IMR-90 (cell line): ENCODE measurements around the gene NET1. TPM values are rescaled to one million over a fixed set of nuclear protein-coding genes. Genes with fewer than 3 reads are reported as not detected.

ENCODE experiments used
- ATAC-seq: fragments of 200-7000 bp; cut with Tn5 transposase; 2 replicates; pipeline ENCODE4 v1.9.1; 2020; ENCODE audit warnings: low read depth, mild to moderate bottlenecking, moderate library complexity
- BruUV-seq: library from RNA; stranded (reverse); fragments of 400-500 nt; replicated peaks from 2 replicates; lab custom pipeline; 2021; lab: Mats Ljungman, UMichigan
- CTCF ChIA-PET: fragments of 300-600 bp; formaldehyde crosslinking; extraction: SDS; loops from one replicate; lab custom pipeline; 2021; ENCODE audit warnings: antibody characterized with exemption; lab: Yijun Ruan, JAX
- POLR2A ChIA-PET: fragments of 300-600 bp; sonication (Branson Sonifier 250); formaldehyde crosslinking; loops from one replicate; lab custom pipeline; 2022; ENCODE audit warnings: antibody characterized with exemption; ENCODE audit not compliant: unreplicated experiment; lab: Charles Lee
- DNase-seq: peaks from one replicate; pipeline ENCODE4 v3.0.0; 2013
- H2AFZ ChIP-seq: replicated peaks from 2 replicates; pipeline ENCODE3; 2013; ENCODE audit warnings: low read length, mild to moderate bottlenecking; ENCODE audit not compliant: poor library complexity
- H2AK5ac ChIP-seq: 2 replicates; pipeline ENCODE4 v1.6.1; 2013; ENCODE audit warnings: low read depth, low read length, inconsistent platforms
- H2AK9ac ChIP-seq: replicated peaks from 2 replicates; pipeline ENCODE3; 2013; ENCODE audit warnings: mild to moderate bottlenecking, low read depth, low read length, moderate library complexity; ENCODE audit not compliant: poor library complexity
- H2BK120ac ChIP-seq: 2 replicates; pipeline ENCODE4 v1.6.1; 2013; ENCODE audit warnings: low read depth, low read length, inconsistent platforms
- H2BK15ac ChIP-seq: 3 replicates; pipeline ENCODE4 v1.6.1; 2013; ENCODE audit warnings: low read depth, low read length, inconsistent platforms
- H2BK20ac ChIP-seq: 2 replicates; pipeline ENCODE4 v1.6.1; 2013; ENCODE audit warnings: low read depth, mild to moderate bottlenecking, inconsistent platforms, low read length, moderate library complexity
- H2BK5ac ChIP-seq: 2 replicates; pipeline ENCODE4 v1.6.1; 2013; ENCODE audit warnings: mild to moderate bottlenecking, low read depth, low read length, inconsistent platforms; ENCODE audit not compliant: poor library complexity, severe bottlenecking
- H3K14ac ChIP-seq: replicated peaks from 2 replicates; pipeline ENCODE4 v1.6.1; 2013; ENCODE audit warnings: low read depth, low read length, inconsistent platforms
- H3K18ac ChIP-seq: 2 replicates; pipeline ENCODE4 v1.6.1; 2013; ENCODE audit warnings: low read depth, low read length, control low read depth
- H3K23ac ChIP-seq: 2 replicates; pipeline ENCODE4 v1.6.1; 2013; ENCODE audit warnings: low read depth, low read length, inconsistent platforms
- H3K27ac ChIP-seq: 2 replicates; pipeline ENCODE4 v1.5.1; 2013; ENCODE audit warnings: mild to moderate bottlenecking, control low read depth, low read length; ENCODE audit not compliant: insufficient read depth
- H3K27me3 ChIP-seq: 2 replicates; pipeline ENCODE4 v1.6.1; 2013; ENCODE audit warnings: low read length; ENCODE audit not compliant: control insufficient read depth, insufficient read depth
- H3K36me3 ChIP-seq: 2 replicates; pipeline ENCODE4 v1.6.1; 2013; ENCODE audit warnings: low read length, mixed read lengths; ENCODE audit not compliant: control insufficient read depth, insufficient read depth
- H3K4ac ChIP-seq: 2 replicates; pipeline ENCODE4 v1.6.1; 2013; ENCODE audit warnings: low read depth, low read length, inconsistent platforms
- H3K4me1 ChIP-seq: 2 replicates; pipeline ENCODE4 v1.6.1; 2013; ENCODE audit warnings: low read length, mixed read lengths; ENCODE audit not compliant: control insufficient read depth, insufficient read depth
- H3K4me2 ChIP-seq: 2 replicates; pipeline ENCODE4 v1.6.1; 2013; ENCODE audit warnings: low read depth, mild to moderate bottlenecking, control low read depth, low read length, moderate library complexity
- H3K4me3 ChIP-seq: 2 replicates; pipeline ENCODE4 v1.5.1; 2013; ENCODE audit warnings: low read depth, mild to moderate bottlenecking, control low read depth, low read length, moderate library complexity; ENCODE audit not compliant: insufficient read depth
- H3K56ac ChIP-seq: 2 replicates; pipeline ENCODE4 v1.6.1; 2013; ENCODE audit warnings: low read length, inconsistent platforms; ENCODE audit not compliant: insufficient read depth; ENCODE audit errors: extremely low read depth
- H3K79me1 ChIP-seq, 2 experiments: 2 replicates each; pipeline ENCODE4 v1.6.1; 2013; ENCODE audit warnings: low read length in 2 of 2, inconsistent platforms in 1 of 2, low read depth in 1 of 2
- H3K9ac ChIP-seq: 2 replicates; pipeline ENCODE4 v1.6.1; 2013; ENCODE audit warnings: low read depth, low read length, control low read depth
- H3K9me1 ChIP-seq: 2 replicates; pipeline ENCODE4 v1.6.1; 2013; ENCODE audit warnings: low read length, inconsistent platforms; ENCODE audit not compliant: insufficient read depth
- H3K9me3 ChIP-seq: 2 replicates; pipeline ENCODE4 v1.6.1; 2013; ENCODE audit warnings: low read length; ENCODE audit not compliant: control insufficient read depth, insufficient read depth
- H4K20me1 ChIP-seq: 2 replicates; pipeline ENCODE4 v1.6.1; 2013; ENCODE audit warnings: low read length, inconsistent platforms; ENCODE audit not compliant: insufficient read depth
- H4K5ac ChIP-seq: 2 replicates; pipeline ENCODE4 v1.6.1; 2013; ENCODE audit warnings: mild to moderate bottlenecking, low read depth, low read length, control low read depth
- H4K8ac ChIP-seq, 2 experiments: 2 replicates each; pipeline ENCODE4 v1.6.1; 2013; ENCODE audit warnings: low read depth in 2 of 2, low read length in 2 of 2, control low read depth in 1 of 2, inconsistent platforms in 1 of 2
- H4K91ac ChIP-seq: 2 replicates; pipeline ENCODE4 v1.6.1; 2013; ENCODE audit warnings: low read depth, low read length, inconsistent platforms; ENCODE audit not compliant: insufficient read depth
- BHLHE40 ChIP-seq: fragments of 150-350 bp; IDR thresholded peaks from 2 replicates; pipeline ENCODE4 v1.6.1; 2016; ENCODE audit warnings: mild to moderate bottlenecking, low read depth, low read length
- CEBPB ChIP-seq: IDR thresholded peaks from 2 replicates; pipeline ENCODE4 v1.6.1; 2012; ENCODE audit warnings: low read depth, low read length, improper control_type of control experiment
- CTCF ChIP-seq: conservative IDR thresholded peaks from 2 replicates; pipeline ENCODE4 v1.5.1; 2012; ENCODE audit warnings: mild to moderate bottlenecking, low read depth, low read length, improper control_type of control experiment
- MXI1 ChIP-seq: IDR thresholded peaks from 2 replicates; pipeline ENCODE4 v1.6.1; 2012; ENCODE audit warnings: low read depth, mild to moderate bottlenecking, low read length, moderate library complexity, borderline replicate concordance
- RAD21 ChIP-seq: IDR thresholded peaks from 2 replicates; pipeline ENCODE4 v1.6.1; 2012; ENCODE audit warnings: low read length, improper control_type of control experiment
- RFX5 ChIP-seq: IDR thresholded peaks from 2 replicates; pipeline ENCODE4 v1.8.0; 2012; ENCODE audit warnings: low read depth, mild to moderate bottlenecking, low read length, moderate library complexity
- SMC3 ChIP-seq: fragments of 150-350 bp; IDR thresholded peaks from 2 replicates; pipeline ENCODE4 v1.6.1; 2016; ENCODE audit warnings: low read depth, mild to moderate bottlenecking, antibody characterized with exemption, low read length, moderate library complexity
- WGBS, 2 experiments: methylation state at CpG; one replicate each; pipeline versions ENCODE4 v1.1.5 to v1.1.7; 2013; ENCODE audit warnings: missing lambda C conversion rate in 2 of 2; ENCODE audit not compliant: insufficient read length in 1 of 2; ENCODE audit errors: extremely low coverage in 2 of 2; 5-methylcytosine and 5-hydroxymethylcytosine counted together
- dilution Hi-C: fragments of 300-500 bp; cut with HindIII; formaldehyde crosslinking; loops from one replicate; pipeline ENCODE4 v1.14.3; 2018; ENCODE audit warnings: low sequenced_read_pairs; ENCODE audit not compliant: unreplicated experiment
- in situ Hi-C: fragments of 300-500 bp; cut with MboI; formaldehyde crosslinking; loops from 3 replicates; pipeline ENCODE4 v1.14.3; 2019; ENCODE audit warnings: low sequenced_read_pairs, inconsistent platforms, mixed read lengths
- intact Hi-C: fragments of 100-400 bp; cut with micrococcal nuclease; formaldehyde crosslinking; loops from 2 replicates; pipeline ENCODE4 v1.10.0; 2022
- polyA plus RNA-seq, 3 experiments: library from polyadenylated mRNA; depleted of rRNA; stranded (reverse); fragments of >200 nt; gene quantifications; 2 replicates each; pipeline ENCODE4 v1.2.3, GENCODE V29; 2012; ENCODE audit warnings: low replicate concordance in 1 of 3
- total RNA-seq: library from RNA; depleted of rRNA; stranded (reverse); fragments of >200 nt; gene quantifications from 2 replicates; pipeline ENCODE4 v1.2.3, GENCODE V29; 2012

NET1 gene
- total and polyA plus RNA-seq, 2 of the 4 experiments (the other 2 are of a cell fraction): 20.0 to 54.7 TPM

- Histone ChIP-seq H3K56ac (no peak overlapping the region), H4K8ac (no peak overlapping the region), H3K27ac (no peak overlapping the region), H3K4me2 (no peak overlapping the region), H3K18ac (no peak overlapping the region), H4K91ac (no peak overlapping the region), H2BK15ac (no peak overlapping the region), H2BK120ac (no peak overlapping the region), H3K36me3 (no peaks in the 10 kb centered on the region), H3K79me1 (no peaks in the 10 kb centered on the region), H2BK20ac (no peak overlapping the region), H3K14ac (no peak overlapping the region), H2AFZ (no peak overlapping the region), H2AK5ac (no peak overlapping the region), H3K9ac (no peak overlapping the region), H2AK9ac (no peak overlapping the region), H3K4me1 (no peaks in the 10 kb centered on the region), H3K4me3 (no peak overlapping the region), H2BK5ac (peak overlapping the region; percentile 70), H4K20me1 (no peaks in the 10 kb centered on the region), H3K9me1 (0 out of 2 replicates have a peak, but pooled peaks cover 9% of the 10 kb centered on the region), H3K23ac (no peak overlapping the region), H3K4ac (no peak overlapping the region), H3K27me3 (peaks cover 20% of the 10 kb centered on the region), H3K9me3 (peaks cover 4% of the 10 kb centered on the region), H4K5ac (no peak overlapping the region)
- in situ Hi-C loops: no loop called here
- BruUV-seq: no TSS peak
- ATAC-seq (no peak), DNase-seq (no peak)
- CTCF ChIA-PET: interaction anchor here (0.6 kb wide), 2 partner anchors 9 to 53 kb away, joined by 3 to 4 read pairs; no protein-coding TSS in a partner anchor
- intact Hi-C loops: no loop called here
- TF ChIP-seq RFX5: no peak
- TF ChIP-seq CTCF: no peak
- TF ChIP-seq CEBPB: no peak
- TF ChIP-seq BHLHE40: no peak
- TF ChIP-seq RAD21: no peak
- TF ChIP-seq SMC3: no peak
- TF ChIP-seq MXI1: no peak
- POLR2A ChIA-PET: no interaction called here
- dilution Hi-C loops: no loop called here
- 89% methylated on average over 9 of the region's 25 CpGs; no CpG with 5 or more reads in 1 of the 2 experiments for WGBS, 2 experiments
Measured at GRCh38 chr10:5496261-5497250, 84.2 kb downstream of the NET1 start.
